ENCODE data around the gene FOXD3. TPM values are rescaled to one million over a fixed set of nuclear protein-coding genes. Genes with fewer than 3 reads are reported as not detected.
"Not testable (repeated sequence)": the region's sequence is repeated elsewhere in the genome, so short reads cannot be mapped to it uniquely, and the experiment has no call there.

Gene FOXD3
- polyA plus RNA-seq, 3 donors from 2014 or later, result not detected

GRCh38 chr1:63352736-63353135 is 30.4 kb downstream of the FOXD3 start:
- H3K27ac Mint-ChIP-seq, result no peak overlapping the region
- no peaks in the 10 kb centered on the region for H3K4me1 Mint-ChIP-seq
- H3K36me3 Mint-ChIP-seq, result no peaks in the 10 kb centered on the region
- no peak overlapping the region for H3K4me3 Mint-ChIP-seq
- peaks cover 8 to 9% (median 9%) of the 10 kb centered on the region in 3 donors for H3K27me3 Mint-ChIP-seq (ENCODE audit: low read depth in 3 of 3)
- no peaks in the 10 kb centered on the region for H3K9me3 Mint-ChIP-seq
- DNase-seq, result no peak

- DNase-seq, H3K4me3 Mint-ChIP-seq, H3K27ac Mint-ChIP-seq, H3K36me3 Mint-ChIP-seq, H3K4me1 Mint-ChIP-seq, H3K9me3 Mint-ChIP-seq: not testable (repeated sequence)
- H3K27me3 Mint-ChIP-seq (ENCODE audit: low read depth in 3 of 3), result peaks cover 5 to 12% (median 5%) of the 10 kb centered on the region in 3 donors
These were observed 33.9 kb downstream of the FOXD3 start for GRCh38 chr1:63356234-63356633.

GRCh38 chr1:63359561-63359960 is 37.2 kb downstream of the FOXD3 start:
- H3K27me3 Mint-ChIP-seq (ENCODE audit: low read depth in 3 of 3), result peaks cover 2 to 6% (median 4%) of the 10 kb centered on the region in 3 donors
- no peak for DNase-seq
- no peaks in the 10 kb centered on the region for H3K4me1 Mint-ChIP-seq
- no peaks in the 10 kb centered on the region for H3K9me3 Mint-ChIP-seq
- no peak overlapping the region for H3K4me3 Mint-ChIP-seq
- no peak overlapping the region for H3K27ac Mint-ChIP-seq
- H3K36me3 Mint-ChIP-seq, result no peaks in the 10 kb centered on the region

GRCh38 chr1:63362073-63362472 is 39.7 kb downstream of the FOXD3 start:
- H3K4me3 Mint-ChIP-seq, result no peak overlapping the region
- DNase-seq, result no peak
- no peaks in the 10 kb centered on the region for H3K9me3 Mint-ChIP-seq
- peaks cover 6 to 7% of the 10 kb centered on the region in 2 donors for H3K4me1 Mint-ChIP-seq
- no peaks in the 10 kb centered on the region for H3K36me3 Mint-ChIP-seq
- H3K27me3 Mint-ChIP-seq (ENCODE audit: low read depth in 3 of 3), result peaks cover 0 to 12% (median 6%) of the 10 kb centered on the region in 3 donors
- H3K27ac Mint-ChIP-seq, result no peak overlapping the region

- no peaks in the 10 kb centered on the region for H3K9me3 Mint-ChIP-seq
These were observed 40.2 kb downstream of the FOXD3 start for GRCh38 chr1:63362578-63362977.

GRCh38 chr1:63363014-63363413 is 40.6 kb downstream of the FOXD3 start:
- H3K36me3 Mint-ChIP-seq, result no peaks in the 10 kb centered on the region
- H3K9me3 Mint-ChIP-seq, result no peaks in the 10 kb centered on the region
- H3K4me3 Mint-ChIP-seq, result no peak overlapping the region
- no peak overlapping the region for H3K27ac Mint-ChIP-seq
- H3K4me1 Mint-ChIP-seq, result peaks cover 12% of the 10 kb centered on the region in 2 donors
- DNase-seq, result no peak
- H3K27me3 Mint-ChIP-seq (ENCODE audit: low read depth in 3 of 3), result peaks cover 2 to 14% (median 8%) of the 10 kb centered on the region in 3 donors

More at GRCh38 chr1:63362578-63362977, 40.2 kb downstream of the FOXD3 start:
- Mint-ChIP-seq H3K27ac (no peak overlapping the region), H3K4me3 (no peak overlapping the region), H3K4me1 (peaks cover 8 to 9% of the 10 kb centered on the region in 2 donors), H3K27me3 (ENCODE audit: low read depth in 3 of 3) (peaks cover 0 to 10% (median 8%) of the 10 kb centered on the region in 3 donors), H3K36me3 (no peaks in the 10 kb centered on the region)
- no peak for DNase-seq

DNA sequence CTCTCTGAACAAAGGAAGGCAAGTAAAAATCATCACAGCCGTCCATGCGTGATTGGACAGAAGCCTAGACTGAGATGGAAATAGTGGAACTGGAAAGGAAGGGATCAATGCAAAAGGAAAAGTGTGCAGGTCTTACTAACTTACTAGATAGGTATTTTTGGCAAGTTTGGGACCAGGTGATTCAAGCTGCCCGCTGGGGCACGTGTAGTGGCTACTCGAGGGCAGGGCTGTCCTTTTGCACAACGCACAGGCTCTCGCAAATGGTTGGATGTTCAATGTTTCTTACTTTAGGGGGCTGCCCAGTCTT is 44.5 kb downstream of the FOXD3 start:
- Mint-ChIP-seq H3K27ac (peak overlapping the region; percentile 45 to 90 (median 79)), H3K4me1 (peaks cover 22 to 30% of the 10 kb centered on the region in 2 donors), H3K36me3 (peaks cover 4 to 11% (median 5%) of the 10 kb centered on the region in 3 donors), H3K9me3 (no peaks in the 10 kb centered on the region), H3K27me3 (ENCODE audit: low read depth in 3 of 3) (peaks cover 2 to 16% (median 2%) of the 10 kb centered on the region in 3 donors), H3K4me3 (peak overlapping the region; percentile 83 to 97 (median 86))
- no peak for DNase-seq

GRCh38 chr1:63367215-63368103 is 45.1 kb downstream of the FOXD3 start, which contains the start of gene ALG6:
Gene ALG6 (plus strand): TSS chr1:63367627. CDS start chr1:63370978, 3,351 bp downstream.
- H3K27ac Mint-ChIP-seq, result peak within 1 kb of the TSS; percentile 85 to 97 (median 91)
- peaks cover 4 to 14% (median 8%) of the 10 kb centered on the region in 3 donors for H3K36me3 Mint-ChIP-seq
- H3K27me3 Mint-ChIP-seq (ENCODE audit: low read depth in 3 of 3), result peaks cover 2 to 16% (median 2%) of the 10 kb centered on the region in 3 donors
- H3K4me3 Mint-ChIP-seq, result peak within 1 kb of the TSS; percentile 92 to 97 (median 96)
- peaks cover 22 to 30% of the 10 kb centered on the region in 2 donors for H3K4me1 Mint-ChIP-seq
- DNase-seq, result peak; percentile 96 to 97 (median 96)
- H3K9me3 Mint-ChIP-seq, result no peaks in the 10 kb centered on the region

DNA sequence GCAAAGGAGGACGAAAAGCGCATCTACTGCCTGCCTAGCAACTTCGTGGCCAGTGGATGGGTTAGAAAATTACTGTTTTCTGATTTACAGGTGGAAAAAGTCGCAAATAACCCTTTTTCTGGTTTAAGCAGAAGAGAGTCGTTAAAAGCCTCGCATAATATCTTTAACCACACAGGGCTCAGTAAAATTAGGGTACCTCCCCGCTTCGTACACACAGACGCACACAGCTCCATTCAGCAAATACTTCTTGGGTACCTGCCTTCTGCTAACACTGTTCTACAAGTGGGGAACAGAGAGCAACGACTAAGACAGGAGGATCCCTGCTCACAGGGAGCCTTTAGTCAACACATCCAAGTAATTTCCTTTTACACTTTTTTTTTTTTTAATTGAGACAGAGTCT is 45.8 kb downstream of the FOXD3 start:
- DNase-seq, result no peak
- Mint-ChIP-seq H3K4me1 (peaks cover 22 to 30% of the 10 kb centered on the region in 2 donors), H3K4me3 (peak overlapping the region; percentile 92 to 97 (median 96)), H3K9me3 (no peaks in the 10 kb centered on the region), H3K27me3 (ENCODE audit: low read depth in 3 of 3) (peaks cover 2 to 16% (median 2%) of the 10 kb centered on the region in 3 donors), H3K27ac (peak overlapping the region; percentile 85 to 97 (median 90)), H3K36me3 (peaks cover 4 to 14% (median 8%) of the 10 kb centered on the region in 3 donors)

Other genes starting within 250 kb of the FOXD3 start
- gene ALG6, start 45.1 kb downstream of the FOXD3 start, polyA plus RNA-seq, result 10 to 100 TPM; 16.5 to 29.9 (median 20.7) TPM
- gene ITGB3BP, start 200.7 kb downstream of the FOXD3 start, polyA plus RNA-seq, result 10 to 100 TPM in 2 of 3 donors, 1 to 10 TPM in 1; 7.9 to 24.0 (median 23.5) TPM
- 1 to 10 TPM; 2.3 to 5.8 (median 3.7) TPM for gene EFCAB7, start 201.0 kb downstream of the FOXD3 start, polyA plus RNA-seq

Data from immature natural killer cell (primary cell).